Stimulated activated CD4-positive, alpha-beta T cell treated with anti-CD3 and anti-CD28 coated beads, TNF-alpha, amount 100 ng/mL, for 1 hour (primary cell): Measurements from ENCODE around the gene GDAP2.
A peak's percentile ranks its signal among the peaks of the same experiment; 100 is the strongest.
"Not testable (repeated sequence)": the region's sequence is repeated elsewhere in the genome, so short reads cannot be mapped to it uniquely, and the experiment has no call there.

Source experiments
- DNase-seq, 3 donors: peaks; one replicate each; pipeline ENCODE4 v3.0.0-alpha.2; 2020; ENCODE audit warnings: low read depth in 3 of 3, low spot score in 1 of 3

The GDAP2 gene

GRCh38 chr1:117902944-117903343, 26.5 kb downstream of the GDAP2 start:
- no peak for DNase-seq

- DNase-seq: no peak
These were observed 29.6 kb downstream of the GDAP2 start for GRCh38 chr1:117899801-117900200.

GRCh38 chr1:117897551-117897950, 31.9 kb downstream of the GDAP2 start:
- no peak for DNase-seq

- DNase-seq: peak; percentile 5 to 21 (median 20)
These were observed 33.8 kb downstream of the GDAP2 start for GRCh38 chr1:117895482-117896114.

- DNase-seq: no peak
These were observed 35.3 kb downstream of the GDAP2 start for GRCh38 chr1:117894078-117894477.

- no peak for DNase-seq
These were observed 36.9 kb downstream of the GDAP2 start for GRCh38 chr1:117892512-117892911.

- no peak for DNase-seq
These were observed 39.0 kb downstream of the GDAP2 start for GRCh38 chr1:117890452-117890851.

- DNase-seq: no peak
These were observed 43.2 kb downstream of the GDAP2 start for GRCh38 chr1:117886101-117886795.

- DNase-seq: no peak
These were observed 45.8 kb downstream of the GDAP2 start for GRCh38 chr1:117883616-117884015.

GRCh38 chr1:117879284-117879683, 50.1 kb downstream of the GDAP2 start:
- no peak for DNase-seq

GRCh38 chr1:117877823-117878222, 51.6 kb downstream of the GDAP2 start:
- no peak for DNase-seq

- DNase-seq: no peak
These were observed 58.4 kb downstream of the GDAP2 start for GRCh38 chr1:117871013-117871412.

GRCh38 chr1:117861694-117862093, 67.7 kb downstream of the GDAP2 start:
- DNase-seq: no peak

GRCh38 chr1:117860896-117861610, 68.4 kb downstream of the GDAP2 start:
- no peak for DNase-seq

- no peak for DNase-seq
These were observed 69.5 kb downstream of the GDAP2 start for GRCh38 chr1:117859901-117860300.

- no peak for DNase-seq
These were observed 72.0 kb downstream of the GDAP2 start for GRCh38 chr1:117857418-117857817.

GRCh38 chr1:117852853-117853553, 76.4 kb downstream of the GDAP2 start:
- DNase-seq: no peak

- DNase-seq: no peak
These were observed 77.7 kb downstream of the GDAP2 start for GRCh38 chr1:117851687-117852086.

GRCh38 chr1:117846674-117847425, 82.6 kb downstream of the GDAP2 start:
- no peak for DNase-seq

GRCh38 chr1:117844478-117844877, 84.9 kb downstream of the GDAP2 start:
- not testable (repeated sequence) for DNase-seq

GRCh38 chr1:117843791-117844190, 85.6 kb downstream of the GDAP2 start:
- no peak for DNase-seq
